Muscle of back (tissue), 13 donors: ENCODE data around the gene OR2W3. TPM values are rescaled to one million over a fixed set of nuclear protein-coding genes. Genes with fewer than 3 reads are reported as not detected.

Source experiments
- DNase-seq, 3 donors: peaks; one replicate each; pipeline versions ENCODE4 v3.0.0 to v3.0.0-alpha.2; 2013
- long read RNA-seq, 9 donors: transcript quantifications; one replicate each; lab custom pipeline, GENCODE V29; 2026
- polyA plus RNA-seq, 10 donors: library from polyadenylated mRNA; unstranded; fragments of 120-200 nt; gene quantifications; one replicate each; pipeline ENCODE4 v1.2.1, GENCODE V29; 2013; ENCODE audit not compliant: insufficient read length in 10 of 10

OR2W3 gene
- 1 to 10 TPM in 6 of 10 donors, under 1 TPM in 4; 0.30 to 2.2 (median 1.5) TPM for polyA plus RNA-seq
- long read RNA-seq, donor 1, partial matches to known transcripts: 0 of 1 reads
- long read RNA-seq, donor 1, other reads (novel, unspliced or antisense): 0 of 1 reads
- long read RNA-seq, donor 2: 0 reads
- long read RNA-seq, donor 3: 0 reads
- long read RNA-seq, donor 4: 0 reads
- long read RNA-seq, donor 5: 0 reads
- long read RNA-seq, donor 6: 0 reads
- long read RNA-seq, donor 7: 0 reads
- long read RNA-seq, donor 8: 0 reads
- long read RNA-seq, donor 9: 0 reads

DNA sequence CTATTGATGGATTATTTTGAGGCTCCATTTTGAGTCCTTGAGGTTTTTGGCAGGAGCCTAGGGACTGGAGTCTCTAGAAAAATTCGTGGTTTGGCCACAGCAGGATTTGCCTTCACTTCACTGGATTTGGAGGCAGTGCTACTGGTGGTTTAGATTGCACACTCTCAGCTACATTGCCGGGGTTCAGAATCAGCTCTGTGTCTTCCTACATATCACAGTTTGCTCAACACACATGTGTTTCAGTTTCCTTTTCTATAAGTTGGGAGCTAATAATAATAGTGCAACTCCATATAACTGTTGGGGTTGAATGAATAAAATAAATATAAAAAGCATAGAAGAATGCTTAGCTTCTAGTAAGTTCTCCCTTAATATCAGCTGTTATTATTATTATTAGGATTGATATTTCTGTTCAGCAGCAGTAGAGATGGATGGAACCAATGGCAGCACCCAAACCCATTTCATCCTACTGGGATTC, at the start of gene OR2W3:
TSS of gene OR2W3 (plus strand) at position 425 of the 475 bp plus-strand sequence. CDS start at position 425, 0 bp downstream.
- DNase-seq: no peak

DNA sequence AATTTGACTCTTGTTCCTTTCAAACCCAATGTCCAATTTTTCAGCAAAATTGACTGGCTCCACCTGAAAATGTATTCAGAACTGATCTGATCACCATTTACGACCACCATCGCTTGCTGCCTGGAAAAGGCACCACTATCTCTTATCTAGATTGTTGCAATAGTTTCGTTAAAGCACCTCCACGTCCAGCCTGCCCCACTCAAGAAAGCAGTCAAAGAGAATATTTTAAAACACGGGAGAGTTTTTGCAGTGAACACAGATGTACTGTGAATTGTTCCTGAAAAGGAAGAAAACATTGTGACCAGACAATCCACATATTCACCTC, 49.7 kb upstream of the OR2W3 start:
- no peak for DNase-seq

- DNase-seq: no peak
These were observed 47.0 kb upstream of the OR2W3 start for GRCh38 chr1:247848346-247848745.

- no peak for DNase-seq
These were observed 45.8 kb upstream of the OR2W3 start for GRCh38 chr1:247849616-247850015.

DNA sequence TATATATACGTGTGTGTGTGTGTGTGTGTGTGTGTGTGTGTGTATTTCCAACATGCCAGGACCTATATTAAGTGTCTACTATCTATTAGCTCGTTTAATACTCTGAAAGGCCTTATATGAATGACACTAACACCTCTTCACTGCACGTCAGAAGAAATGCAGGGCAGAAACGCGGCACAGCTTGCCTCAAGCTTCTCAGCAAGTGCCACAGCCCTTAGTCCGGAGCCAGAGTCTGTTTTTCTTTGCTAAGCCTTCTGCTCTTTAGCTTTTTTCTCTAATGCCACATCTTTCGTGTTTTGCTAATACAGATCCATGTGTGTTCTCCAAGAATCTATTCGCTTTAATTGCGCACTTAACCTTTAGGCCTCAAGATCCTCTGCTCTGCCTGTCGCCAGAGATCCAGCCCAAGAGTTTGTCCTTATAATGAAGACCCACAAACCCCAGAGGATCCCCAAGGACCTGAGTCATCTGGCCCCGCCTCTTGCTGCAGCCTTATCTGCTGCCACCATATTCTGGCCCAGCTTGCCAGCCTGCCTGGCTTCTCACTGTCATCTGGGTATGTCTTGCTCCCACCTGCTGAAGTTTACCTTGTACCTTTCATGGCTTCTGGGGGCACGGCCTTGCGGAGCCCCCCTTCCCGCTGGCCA, 40.4 kb upstream of the OR2W3 start:
- DNase-seq: peak in 1 of 3 donors; percentile 10

GRCh38 chr1:247855911-247856310, 39.5 kb upstream of the OR2W3 start:
- DNase-seq: no peak

- peak in 2 of 3 donors; percentile 10 to 28 for DNase-seq
These were observed 38.1 kb upstream of the OR2W3 start, which contains the start of gene TRIM58 for GRCh38 chr1:247857069-247857984. Gene TRIM58 (plus strand): TSS chr1:247857187. CDS start chr1:247857247, 60 bp downstream.

DNA sequence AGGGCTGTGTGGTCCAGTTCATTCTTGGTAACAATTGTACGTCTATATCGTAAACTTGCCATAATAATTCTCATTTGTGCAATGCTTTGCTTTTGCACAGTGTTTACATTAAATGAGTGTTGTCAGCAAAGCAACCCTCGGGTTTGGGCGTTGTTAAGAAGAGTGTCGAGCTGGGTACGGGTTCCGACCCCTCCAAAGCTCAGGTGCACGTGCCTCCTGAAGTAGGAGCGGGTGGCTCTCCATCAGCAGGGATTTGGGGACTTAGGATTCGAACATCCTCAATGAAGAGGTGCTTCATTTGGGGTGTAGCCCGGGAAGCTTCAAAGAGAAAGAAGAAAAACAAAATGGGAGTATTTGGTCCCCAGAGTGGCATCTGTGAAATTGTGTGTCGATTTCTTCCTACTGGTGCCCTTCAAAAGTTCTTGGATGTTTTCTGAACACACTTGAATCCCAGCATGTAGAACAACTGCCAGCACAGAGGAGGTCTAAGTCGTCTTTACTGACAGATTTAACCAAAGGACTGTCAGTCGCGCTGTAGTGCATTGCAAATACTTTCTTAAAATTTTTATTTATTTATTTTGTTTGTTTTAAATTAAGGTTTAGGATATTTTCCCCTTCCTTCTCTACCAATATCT, 37.3 kb upstream of the OR2W3 start:
- no peak for DNase-seq

- no peak for DNase-seq
These were observed 32.6 kb upstream of the OR2W3 start for GRCh38 chr1:247862756-247863155.

DNA sequence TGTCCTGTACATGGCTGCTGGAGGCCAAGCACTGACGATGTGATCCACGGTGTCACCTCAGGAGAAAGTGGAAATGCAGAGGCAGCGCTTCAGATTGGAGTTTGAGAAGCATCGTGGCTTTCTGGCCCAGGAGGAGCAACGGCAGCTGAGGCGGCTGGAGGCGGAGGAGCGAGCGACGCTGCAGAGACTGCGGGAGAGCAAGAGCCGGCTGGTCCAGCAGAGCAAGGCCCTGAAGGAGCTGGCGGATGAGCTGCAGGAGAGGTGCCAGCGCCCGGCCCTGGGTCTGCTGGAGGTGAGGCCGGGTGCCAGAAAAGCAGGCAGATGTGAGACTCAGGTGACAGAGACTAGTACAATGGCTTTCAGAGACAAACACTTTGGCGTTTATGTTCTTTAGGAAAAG, 30.7 kb upstream of the OR2W3 start:
- DNase-seq: no peak

DNA sequence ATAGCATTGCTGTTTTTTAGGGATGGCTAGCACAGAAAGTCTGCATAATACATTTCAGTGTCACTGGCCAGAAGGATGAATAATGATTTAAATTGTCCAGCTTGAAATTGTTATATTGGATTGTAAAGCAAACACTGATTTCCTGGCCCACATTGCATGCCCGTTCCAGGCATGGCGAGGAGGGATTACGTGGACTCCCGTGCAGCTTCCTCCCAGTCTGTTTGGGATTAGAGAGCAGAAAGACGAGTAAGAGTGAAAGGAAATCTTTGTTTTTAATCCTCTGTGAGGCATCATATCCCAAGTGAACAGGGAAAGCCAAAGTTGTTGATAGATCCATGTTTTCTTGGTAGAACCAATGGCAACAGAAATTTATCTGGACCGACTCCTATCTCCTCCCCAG, 30.0 kb upstream of the OR2W3 start:
- no peak for DNase-seq

DNA sequence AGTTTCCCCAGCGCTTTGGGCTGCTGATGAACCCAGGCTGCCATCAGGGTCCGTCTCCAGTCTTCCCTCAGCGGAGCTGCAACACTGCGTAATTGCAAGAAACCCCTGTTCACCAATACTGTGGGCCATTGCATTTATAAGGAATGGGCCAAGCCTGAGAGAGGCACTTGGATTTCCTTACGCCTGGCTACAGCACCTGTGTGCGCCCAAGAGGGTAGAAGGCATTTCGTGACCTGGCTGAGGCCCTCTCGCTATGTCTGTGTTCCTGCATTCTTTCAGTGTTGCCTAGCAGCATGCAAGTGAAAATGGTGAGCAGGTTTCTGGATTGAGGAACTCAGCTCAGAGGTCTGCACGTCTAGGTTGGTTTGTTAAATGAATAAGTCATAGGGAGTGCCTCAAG, 12.0 kb upstream of the OR2W3 start:
- no peak for DNase-seq

GRCh38 chr1:247884797-247885413, 10.5 kb upstream of the OR2W3 start:
- no peak for DNase-seq

DNA sequence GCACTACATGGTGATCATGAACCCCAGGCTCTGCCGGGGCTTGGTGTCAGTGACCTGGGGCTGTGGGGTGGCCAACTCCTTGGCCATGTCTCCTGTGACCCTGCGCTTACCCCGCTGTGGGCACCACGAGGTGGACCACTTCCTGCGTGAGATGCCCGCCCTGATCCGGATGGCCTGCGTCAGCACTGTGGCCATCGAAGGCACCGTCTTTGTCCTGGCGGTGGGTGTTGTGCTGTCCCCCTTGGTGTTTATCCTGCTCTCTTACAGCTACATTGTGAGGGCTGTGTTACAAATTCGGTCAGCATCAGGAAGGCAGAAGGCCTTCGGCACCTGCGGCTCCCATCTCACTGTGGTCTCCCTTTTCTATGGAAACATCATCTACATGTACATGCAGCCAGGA, 589 bp downstream of the OR2W3 start:
- DNase-seq: no peak

- no peak for DNase-seq
These were observed 8.7 kb downstream of the OR2W3 start for GRCh38 chr1:247904122-247904521.

- no peak for DNase-seq
These were observed 9.8 kb downstream of the OR2W3 start for GRCh38 chr1:247905181-247905580.

- DNase-seq: no peak
These were observed 10.6 kb downstream of the OR2W3 start for GRCh38 chr1:247905910-247906503.

GRCh38 chr1:247906504-247907047, 11.2 kb downstream of the OR2W3 start:
- DNase-seq: peak in 1 of 3 donors; percentile 1

DNA sequence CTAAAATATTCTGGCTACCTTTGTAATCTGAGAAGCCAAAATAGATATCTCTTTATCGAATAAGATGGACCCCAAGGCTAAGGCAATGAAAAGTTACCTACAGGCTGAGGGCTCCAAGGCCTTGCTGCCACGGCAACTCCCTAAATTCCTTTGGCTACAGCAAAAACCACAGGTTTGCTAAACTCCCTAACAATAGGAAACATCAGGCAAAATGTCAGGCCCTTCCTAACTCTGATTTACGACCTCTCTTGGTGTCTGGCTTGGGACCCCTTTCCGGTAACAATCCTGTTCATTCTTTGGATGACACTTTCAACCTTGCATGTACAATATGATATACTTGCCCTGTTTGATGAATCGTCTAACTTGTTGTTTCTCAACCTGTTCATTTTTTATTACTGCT, 13.4 kb downstream of the OR2W3 start:
- DNase-seq: no peak

DNA sequence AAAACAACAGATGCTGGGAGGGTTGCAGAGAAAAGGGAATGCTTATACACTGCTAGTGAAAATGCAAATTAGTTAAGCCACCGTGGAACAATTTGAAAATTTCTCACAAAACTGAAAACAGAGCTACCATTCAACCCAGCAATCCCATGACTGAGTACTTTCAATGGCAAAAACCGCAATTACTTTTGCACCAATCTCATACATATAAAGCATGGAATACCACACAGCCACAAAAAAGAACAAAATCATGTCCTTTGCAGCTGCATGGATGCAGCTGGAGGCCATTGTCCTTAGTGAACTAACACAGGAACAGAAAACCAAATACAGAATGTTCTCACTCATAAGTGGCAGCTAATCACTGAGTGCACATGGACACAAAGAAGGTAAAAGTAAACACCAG, 18.4 kb downstream of the OR2W3 start:
- no peak for DNase-seq
